Transverse colon (tissue), 4 donors: ENCODE measurements around the gene PRKCA. TPM values are rescaled to one million over a fixed set of nuclear protein-coding genes. Genes with fewer than 3 reads are reported as not detected.

Source experiments
- DNase-seq: peaks from one replicate; pipeline ENCODE4 v3.0.0-alpha.2; 2019
- H3K27ac ChIP-seq, 4 donors: fragments of 200-600 bp; sonication (generic); 2 replicates each; pipeline ENCODE4 v1.5.1; 2016 to 2018; ENCODE audit warnings: inconsistent platforms in 4 of 4
- H3K27me3 ChIP-seq: fragments of 200-600 bp; sonication (generic); 2 replicates; pipeline ENCODE4 v1.5.1; 2017; ENCODE audit warnings: inconsistent platforms
- H3K36me3 ChIP-seq, 4 donors: fragments of 200-600 bp; sonication (generic); 2 replicates each; pipeline ENCODE4 v1.5.1; 2017 to 2019; ENCODE audit warnings: inconsistent platforms in 4 of 4
- H3K4me1 ChIP-seq, 4 donors: fragments of 200-600 bp; sonication (generic); 2 replicates each; pipeline ENCODE4 v1.5.1; 2017 to 2020; ENCODE audit warnings: inconsistent platforms in 4 of 4
- H3K4me3 ChIP-seq, 4 donors: fragments of 200-600 bp; sonication (generic); 1 replicate in 1 of 4; 2 replicates in 3 of 4; pipeline versions ENCODE4 v1.5.1 to v1.6.1; 2017 to 2019; ENCODE audit warnings: inconsistent platforms in 4 of 4
- H3K9me3 ChIP-seq, 2 donors: fragments of 200-600 bp; sonication (generic); 2 replicates each; pipeline ENCODE4 v1.5.1; 2017 to 2019; ENCODE audit warnings: inconsistent platforms in 2 of 2
- EP300 ChIP-seq: sonication (generic); formaldehyde crosslinking; IDR thresholded peaks from one replicate; pipeline ENCODE4 v1.6.1; 2017; ENCODE audit warnings: antibody characterized with exemption, low read depth
- POLR2A ChIP-seq: fragments of 450-650 bp; IDR thresholded peaks from one replicate; pipeline ENCODE4 v1.6.1; 2016; ENCODE audit warnings: antibody characterized with exemption, mild to moderate bottlenecking, moderate library complexity
- POLR2AphosphoS5 ChIP-seq, 3 donors: sonication (generic); formaldehyde crosslinking; IDR thresholded peaks; one replicate each; pipeline ENCODE4 v1.6.1; 2016; ENCODE audit warnings: antibody characterized with exemption in 3 of 3
- WGBS, 2 donors: methylation state at CpG; one replicate each; pipeline ENCODE4 v1.1.5; 2018; ENCODE audit warnings: low coverage in 1 of 2; 5-methylcytosine and 5-hydroxymethylcytosine counted together
- in situ Hi-C, 4 donors: fragments of 200-750 bp; cut with MboI; loops; one replicate each; pipeline versions ENCODE4 v1.15.0 to v1.15.1; 2017; ENCODE audit warnings: low sequenced_read_pairs in 3 of 4, low pct_ligation_motif_present in 1 of 4, low pct_unique_long_range_greater_than_20kb in 1 of 4
- intact Hi-C: fragments of 100-400 bp; cut with DNase I; formaldehyde crosslinking; loops from one replicate; pipeline ENCODE4 v1.15.1; 2023; ENCODE audit warnings: low total_unique reads
- total RNA-seq, 4 donors: library from RNA; depleted of rRNA; stranded (reverse); fragments of >200 nt; gene quantifications; one replicate each; pipeline ENCODE4 v1.1.0, GENCODE V29; 2016
- TF ChIP-seq, protein P1 (sequence below), 5 experiments: fragments of 200-600 bp in 3 of 5; fragments of 450-650 bp in 2 of 5; sonication (generic) in 3 of 5; IDR thresholded peaks; 1 replicate in 2 of 5; 2 replicates in 3 of 5; pipeline ENCODE4 v1.5.1; 2016 to 2017; ENCODE audit warnings: antibody characterized with exemption in 5 of 5, inconsistent platforms in 3 of 5, mild to moderate bottlenecking in 2 of 5, moderate library complexity in 1 of 5

PRKCA gene
- total RNA-seq, 4 donors from 2014 or later: 16.1 to 49.7 (median 31.7) TPM

DNA sequence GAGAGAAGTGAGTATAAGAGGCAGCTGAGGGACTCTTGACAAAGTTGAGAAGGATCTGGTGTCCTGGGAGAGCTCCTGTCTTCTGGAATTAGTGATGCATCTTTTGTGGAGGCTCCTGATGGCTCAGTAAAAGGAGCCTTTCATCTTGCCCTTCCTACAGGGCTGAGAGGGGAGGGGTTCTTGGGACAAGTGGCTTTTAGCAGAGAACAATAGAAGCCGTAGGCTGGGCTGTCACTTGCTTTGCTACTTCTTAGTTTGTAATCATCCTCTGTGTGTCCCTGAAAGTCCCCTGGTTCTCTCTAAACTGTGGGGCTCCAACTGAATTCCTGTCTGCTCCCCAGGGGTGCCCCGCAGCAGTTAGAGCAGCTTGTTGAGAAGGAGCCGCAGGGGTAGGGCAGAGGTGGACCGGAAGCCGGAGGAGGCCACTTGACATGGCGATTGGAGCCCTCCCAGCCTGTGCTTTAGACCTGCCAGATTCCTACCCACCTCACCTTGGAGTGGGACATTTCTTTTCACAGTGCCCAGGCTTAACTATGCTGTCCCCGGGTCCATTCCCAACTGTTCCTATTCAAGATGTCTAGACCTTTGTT lies 85.1 kb downstream of the PRKCA start:
- H3K27me3 ChIP-seq: no peaks in the 10 kb centered on the region
- peaks cover 0 to 19% (median 10%) of the 10 kb centered on the region in 4 donors for H3K4me1 ChIP-seq
- peaks cover 0 to 7% (median 0%) of the 10 kb centered on the region in 4 donors for H3K36me3 ChIP-seq
- TF ChIP-seq, protein P1, sequence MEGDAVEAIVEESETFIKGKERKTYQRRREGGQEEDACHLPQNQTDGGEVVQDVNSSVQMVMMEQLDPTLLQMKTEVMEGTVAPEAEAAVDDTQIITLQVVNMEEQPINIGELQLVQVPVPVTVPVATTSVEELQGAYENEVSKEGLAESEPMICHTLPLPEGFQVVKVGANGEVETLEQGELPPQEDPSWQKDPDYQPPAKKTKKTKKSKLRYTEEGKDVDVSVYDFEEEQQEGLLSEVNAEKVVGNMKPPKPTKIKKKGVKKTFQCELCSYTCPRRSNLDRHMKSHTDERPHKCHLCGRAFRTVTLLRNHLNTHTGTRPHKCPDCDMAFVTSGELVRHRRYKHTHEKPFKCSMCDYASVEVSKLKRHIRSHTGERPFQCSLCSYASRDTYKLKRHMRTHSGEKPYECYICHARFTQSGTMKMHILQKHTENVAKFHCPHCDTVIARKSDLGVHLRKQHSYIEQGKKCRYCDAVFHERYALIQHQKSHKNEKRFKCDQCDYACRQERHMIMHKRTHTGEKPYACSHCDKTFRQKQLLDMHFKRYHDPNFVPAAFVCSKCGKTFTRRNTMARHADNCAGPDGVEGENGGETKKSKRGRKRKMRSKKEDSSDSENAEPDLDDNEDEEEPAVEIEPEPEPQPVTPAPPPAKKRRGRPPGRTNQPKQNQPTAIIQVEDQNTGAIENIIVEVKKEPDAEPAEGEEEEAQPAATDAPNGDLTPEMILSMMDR (IDR thresholded peaks at IDR 0.05): no peak
- TF ChIP-seq POLR2AphosphoS5 (IDR thresholded peaks at IDR 0.05) (no peak), EP300 (no peak), POLR2A (no peak)
- intact Hi-C loops (no loop called here), in situ Hi-C loops (no loop called here)
- H3K4me3 ChIP-seq: no peak overlapping the region
- WGBS, 2 donors: 87% methylated on average over 7 of the region's 7 CpGs; no CpG with 5 or more reads in 1 of the 2 donors
- H3K9me3 ChIP-seq: no peaks in the 10 kb centered on the region
- H3K27ac ChIP-seq: peak overlapping the region in 2 of 4 donors; percentile 56 to 57
- no peak for DNase-seq

DNA sequence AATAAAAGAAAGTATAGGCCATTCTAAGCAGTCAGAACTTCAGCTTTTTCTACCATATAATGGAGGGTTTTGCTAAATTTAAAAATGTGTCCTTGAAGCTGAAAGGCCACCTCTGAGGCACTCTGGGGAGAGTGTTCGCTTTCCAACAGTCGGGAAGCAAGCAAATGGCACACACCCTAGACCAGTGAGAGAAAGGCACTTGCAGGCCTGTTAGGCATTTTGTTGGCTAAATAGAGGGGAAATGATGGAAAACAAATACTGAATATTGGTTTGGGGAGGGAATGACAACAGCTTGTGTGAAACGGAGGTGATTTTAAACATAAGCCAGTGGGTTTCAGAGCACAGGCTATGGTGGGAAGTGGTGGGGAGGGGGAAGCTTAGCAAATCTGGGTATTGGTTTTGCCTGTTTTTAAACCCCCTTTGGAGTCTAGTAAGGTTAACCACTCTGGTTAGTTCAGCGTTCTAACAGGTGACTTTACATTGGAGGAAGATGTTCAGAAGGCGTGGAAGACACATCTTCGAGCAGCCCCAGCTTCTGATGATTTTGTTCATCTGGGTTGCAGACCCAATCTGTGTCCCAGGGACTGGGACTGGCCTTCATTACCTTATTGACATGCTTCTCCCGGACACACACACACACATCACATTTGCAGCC lies 90.5 kb downstream of the PRKCA start:
- 86 to 89% methylated on average over 5 to 7 of the region's 7 CpGs for WGBS, 2 donors
- TF ChIP-seq, protein P1 (IDR thresholded peaks at IDR 0.05): no peak
- no peak for TF ChIP-seq POLR2A
- no peak for TF ChIP-seq EP300
- TF ChIP-seq POLR2AphosphoS5 (IDR thresholded peaks at IDR 0.05): no peak
- H3K27ac ChIP-seq: no peak overlapping the region
- H3K36me3 ChIP-seq: peaks cover 0 to 7% (median 0%) of the 10 kb centered on the region in 4 donors
- intact Hi-C loops: no loop called here
- H3K9me3 ChIP-seq: no peaks in the 10 kb centered on the region
- DNase-seq: no peak
- H3K4me3 ChIP-seq: no peak overlapping the region
- in situ Hi-C loops: no loop called here
- H3K4me1 ChIP-seq: peaks cover 0 to 5% (median 0%) of the 10 kb centered on the region in 4 donors
- no peaks in the 10 kb centered on the region for H3K27me3 ChIP-seq

DNA sequence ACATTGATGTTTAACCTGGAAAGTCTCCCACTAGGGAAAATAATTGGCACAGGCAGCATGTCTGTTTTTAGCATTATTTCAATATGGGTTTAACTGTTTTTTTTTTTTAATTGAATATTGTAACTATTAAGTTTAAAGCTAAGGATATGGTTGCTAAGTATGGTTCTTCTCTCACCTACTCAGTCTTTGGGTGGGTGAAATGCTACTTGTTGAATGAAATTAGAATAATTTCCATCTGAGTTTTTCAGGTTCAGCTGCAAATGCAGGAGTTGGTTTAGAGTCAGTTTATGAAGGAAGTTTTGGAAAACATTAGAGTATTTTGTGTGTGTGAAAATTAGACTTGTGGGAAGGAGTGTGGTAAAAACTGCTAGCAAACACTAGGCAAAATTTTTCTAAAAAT lies 93.5 kb downstream of the PRKCA start:
- intact Hi-C loops: no loop called here
- peaks cover 0 to 22% (median 0%) of the 10 kb centered on the region in 4 donors for H3K4me1 ChIP-seq
- in situ Hi-C loops: no loop called here
- no peak for TF ChIP-seq POLR2AphosphoS5 (IDR thresholded peaks at IDR 0.05)
- no peak for TF ChIP-seq EP300
- no peak for TF ChIP-seq POLR2A
- TF ChIP-seq, protein P1 (IDR thresholded peaks at IDR 0.05): no peak
- no peaks in the 10 kb centered on the region for H3K27me3 ChIP-seq
- no peak overlapping the region for H3K4me3 ChIP-seq
- DNase-seq: no peak
- no peaks in the 10 kb centered on the region for H3K36me3 ChIP-seq
- H3K9me3 ChIP-seq: no peaks in the 10 kb centered on the region
- H3K27ac ChIP-seq: no peak overlapping the region

DNA sequence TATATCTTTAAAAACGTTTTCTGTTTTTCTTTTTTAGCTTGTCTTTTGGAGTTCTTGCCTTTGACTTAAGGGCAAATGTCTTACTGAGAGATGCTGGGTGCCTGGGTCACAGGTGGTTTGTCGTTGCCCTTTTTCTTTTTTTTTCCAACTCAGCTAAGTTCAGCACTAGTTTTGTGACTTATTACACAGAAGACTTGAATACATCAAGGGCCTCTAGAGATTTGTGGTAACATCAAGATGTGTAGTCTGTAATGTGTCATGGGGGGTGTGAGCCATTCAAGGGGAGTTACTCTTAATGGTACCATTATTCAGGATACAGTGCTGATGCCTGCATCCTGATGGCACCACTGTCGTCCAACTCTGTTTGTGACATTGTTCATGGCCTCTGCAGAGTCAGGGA lies 95.1 kb downstream of the PRKCA start:
- no peak for DNase-seq
- Histone ChIP-seq H3K4me1 (peaks cover 0 to 22% (median 0%) of the 10 kb centered on the region in 4 donors), H3K9me3 (no peaks in the 10 kb centered on the region), H3K36me3 (no peaks in the 10 kb centered on the region), H3K27ac (no peak overlapping the region), H3K27me3 (no peaks in the 10 kb centered on the region), H3K4me3 (no peak overlapping the region)
- TF ChIP-seq POLR2AphosphoS5 (IDR thresholded peaks at IDR 0.05) (no peak), EP300 (no peak), POLR2A (no peak)
- TF ChIP-seq, protein P1 (IDR thresholded peaks at IDR 0.05): no peak
- in situ Hi-C loops (no loop called here), intact Hi-C loops (no loop called here)
- WGBS, 2 donors: 64 to 80% methylated on average over 2 to 3 of the region's 3 CpGs
